SK-N-SH (cell line): Measurements from ENCODE around the gene POMC. TPM values are rescaled to one million over a fixed set of nuclear protein-coding genes. Genes with fewer than 3 reads are reported as not detected.

ENCODE experiments used
- CTCF ChIA-PET: fragments of 300-600, 350-600 bp; formaldehyde crosslinking; extraction: SDS; loops from one replicate; lab custom pipeline; 2021; lab: Yijun Ruan, JAX
- POLR2A ChIA-PET: fragments of 350-600 bp; sonication (Branson Sonifier 250); formaldehyde crosslinking; extraction: SDS; loops from one replicate; lab custom pipeline; 2020; ENCODE audit warnings: antibody characterized with exemption, inconsistent platforms; lab: Yijun Ruan, JAX
- DNase-seq: peaks from one replicate; pipeline ENCODE4 v3.0.0; 2012
- H2AFZ ChIP-seq: fragments of 200-600 bp; sonication (generic); 2 replicates; pipeline ENCODE4 v1.8.1; 2016; ENCODE audit warnings: antibody characterized with exemption, mild to moderate bottlenecking, low read depth
- H3F3A ChIP-seq: fragments of 200-600 bp; sonication (generic); replicated peaks from 2 replicates; pipeline ENCODE3; 2016; ENCODE audit warnings: antibody characterized with exemption, mild to moderate bottlenecking; ENCODE audit not compliant: insufficient read depth
- H3K27ac ChIP-seq, 2 experiments: fragments of 200-500 bp in 1 of 2; fragments of 200-600 bp in 1 of 2; sonication (Bioruptor generic) in 1 of 2; sonication (generic), shearing (Covaris generic) in 1 of 2; 2 replicates each; pipeline versions ENCODE4 v1.5.1 to v1.6.1; 2014 to 2016; ENCODE audit warnings: low read depth in 2 of 2, inconsistent platforms in 1 of 2, low read length in 1 of 2, mild to moderate bottlenecking in 1 of 2, mixed read lengths in 1 of 2
- H3K27me3 ChIP-seq: fragments of 200-600 bp; sonication (generic), shearing (Covaris generic); 2 replicates; pipeline ENCODE4 v1.6.1; 2016; ENCODE audit warnings: mixed run types; ENCODE audit not compliant: insufficient read depth
- H3K36me3 ChIP-seq, 2 experiments: fragments of 200-500 bp in 1 of 2; fragments of 200-600 bp in 1 of 2; sonication (Bioruptor generic) in 1 of 2; sonication (generic) in 1 of 2; replicated peaks in 1 of 2; 2 replicates each; pipeline versions ENCODE3 to v1.5.1; 2014 to 2016; ENCODE audit warnings: low read length in 1 of 2, mild to moderate bottlenecking in 1 of 2; ENCODE audit not compliant: insufficient read depth in 2 of 2, control insufficient read depth in 1 of 2
- H3K4me1 ChIP-seq, 2 experiments: fragments of 200-500 bp in 1 of 2; fragments of 200-600 bp in 1 of 2; sonication (Bioruptor generic) in 1 of 2; sonication (generic), shearing (Covaris generic) in 1 of 2; 2 replicates each; pipeline versions ENCODE4 v1.5.1 to v1.6.1; 2014 to 2016; ENCODE audit warnings: low read depth in 1 of 2, low read length in 1 of 2, mixed run types in 1 of 2; ENCODE audit not compliant: insufficient read depth in 2 of 2, control insufficient read depth in 1 of 2
- H3K4me2 ChIP-seq: fragments of 200-600 bp; sonication (generic), shearing (Covaris generic); 2 replicates; pipeline ENCODE4 v1.6.1; 2017; ENCODE audit warnings: mixed run types
- H3K4me3 ChIP-seq, 2 experiments: fragments of 200-500 bp in 1 of 2; fragments of 200-600 bp in 1 of 2; sonication (Bioruptor generic) in 1 of 2; sonication (generic), shearing (Covaris generic) in 1 of 2; 2 replicates each; pipeline versions ENCODE4 v1.5.1 to v1.8.1; 2014 to 2016; ENCODE audit warnings: low read depth in 2 of 2, inconsistent platforms in 1 of 2, low read length in 1 of 2, mild to moderate bottlenecking in 1 of 2, mixed read lengths in 1 of 2, moderate library complexity in 1 of 2
- H3K79me2 ChIP-seq: fragments of 200-600 bp; sonication (generic); 2 replicates; pipeline ENCODE4 v1.8.1; 2017; ENCODE audit warnings: mild to moderate bottlenecking; ENCODE audit not compliant: insufficient read depth
- H3K9ac ChIP-seq: fragments of 200-600 bp; sonication (generic); 2 replicates; pipeline ENCODE4 v1.6.1; 2017; ENCODE audit warnings: mixed run types
- H3K9me2 ChIP-seq: fragments of 200-600 bp; sonication (generic); 2 replicates; pipeline ENCODE4 v1.6.1; 2017; ENCODE audit warnings: mixed run types
- H3K9me3 ChIP-seq: fragments of 200-600 bp; sonication (generic); 2 replicates; pipeline ENCODE4 v1.6.1; 2017; ENCODE audit warnings: mixed run types, mild to moderate bottlenecking, moderate library complexity
- H4K20me1 ChIP-seq: fragments of 200-600 bp; sonication (generic); 2 replicates; pipeline ENCODE4 v1.6.1; 2017; ENCODE audit warnings: mild to moderate bottlenecking, mixed run types; ENCODE audit not compliant: insufficient read depth
- FOSL2 ChIP-seq: IDR thresholded peaks from 2 replicates; pipeline ENCODE4 v1.4.0; 2012; ENCODE audit warnings: low read depth, mild to moderate bottlenecking, moderate library complexity, borderline replicate concordance
- FOXJ3 ChIP-seq: sonication (generic); formaldehyde crosslinking; IDR thresholded peaks from 2 replicates; pipeline ENCODE4 v1.5.1; 2020; ENCODE audit warnings: mild to moderate bottlenecking, missing genetic modification reagents
- GABPA ChIP-seq: IDR thresholded peaks from 2 replicates; pipeline ENCODE4 v1.4.0; 2012; ENCODE audit warnings: low read depth, mild to moderate bottlenecking
- JUND ChIP-seq: IDR thresholded peaks from 2 replicates; pipeline ENCODE4 v1.4.0; 2012
- NFIC ChIP-seq: IDR thresholded peaks from 2 replicates; pipeline ENCODE4 v1.4.0; 2012; ENCODE audit warnings: borderline replicate concordance
- PBX3 ChIP-seq: IDR thresholded peaks from 2 replicates; pipeline ENCODE4; 2012
- RXRA ChIP-seq: IDR thresholded peaks from 2 replicates; pipeline ENCODE4 v1.4.0; 2012; ENCODE audit warnings: low read depth, mild to moderate bottlenecking, borderline replicate concordance
- SMC3 ChIP-seq: IDR thresholded peaks from 2 replicates; pipeline ENCODE4 v1.6.1; 2012; ENCODE audit warnings: low read depth, low read length, improper control_type of control experiment
- TAF1 ChIP-seq: IDR thresholded peaks from 2 replicates; pipeline ENCODE4 v1.6.1; 2012; ENCODE audit warnings: low read depth, mild to moderate bottlenecking, low read length, moderate library complexity, borderline replicate concordance
- USF1 ChIP-seq: IDR thresholded peaks from 2 replicates; pipeline ENCODE4 v1.4.0; 2012; ENCODE audit warnings: low read depth, borderline replicate concordance
- YY1 ChIP-seq: IDR thresholded peaks from 2 replicates; pipeline ENCODE4 v1.4.0; 2012; ENCODE audit warnings: low read depth, mild to moderate bottlenecking
- WGBS: methylation state at CpG from one replicate; pipeline ENCODE4 v1.1.6; 2017; ENCODE audit warnings: low lambda C conversion rate; 5-methylcytosine and 5-hydroxymethylcytosine counted together
- polyA plus RNA-seq, 3 experiments: library from polyadenylated mRNA; depleted of rRNA; stranded (reverse); fragments of >200 nt; gene quantifications; 2 replicates each; pipeline ENCODE4 v1.2.3, GENCODE V29; 2012
- TF ChIP-seq, protein P1 (sequence below): fragments of 200-600 bp; sonication (generic); IDR thresholded peaks from 2 replicates; pipeline ENCODE4 v1.6.1; 2017; ENCODE audit warnings: antibody characterized with exemption, mild to moderate bottlenecking, moderate library complexity

Gene POMC
- polyA plus RNA-seq, 1 of the 3 experiments (the other 2 are of a cell fraction), result not detected

GRCh38 chr2:25160376-25160775, 8.0 kb downstream of the POMC start (continued):
- no peak for TF ChIP-seq PBX3
- TF ChIP-seq FOSL2, result no peak
- TF ChIP-seq SMC3, result no peak
- no peak for TF ChIP-seq USF1
- no peak for TF ChIP-seq NFIC
- no peak for TF ChIP-seq TAF1
- no peak for TF ChIP-seq FOXJ3 (CRISPR knock-in tag)
- TF ChIP-seq YY1, result no peak
- TF ChIP-seq RXRA, result no peak
- no peak for TF ChIP-seq JUND

GRCh38 chr2:25159949-25160348, 8.4 kb downstream of the POMC start:
- no peak for TF ChIP-seq GABPA
- TF ChIP-seq, protein P1, sequence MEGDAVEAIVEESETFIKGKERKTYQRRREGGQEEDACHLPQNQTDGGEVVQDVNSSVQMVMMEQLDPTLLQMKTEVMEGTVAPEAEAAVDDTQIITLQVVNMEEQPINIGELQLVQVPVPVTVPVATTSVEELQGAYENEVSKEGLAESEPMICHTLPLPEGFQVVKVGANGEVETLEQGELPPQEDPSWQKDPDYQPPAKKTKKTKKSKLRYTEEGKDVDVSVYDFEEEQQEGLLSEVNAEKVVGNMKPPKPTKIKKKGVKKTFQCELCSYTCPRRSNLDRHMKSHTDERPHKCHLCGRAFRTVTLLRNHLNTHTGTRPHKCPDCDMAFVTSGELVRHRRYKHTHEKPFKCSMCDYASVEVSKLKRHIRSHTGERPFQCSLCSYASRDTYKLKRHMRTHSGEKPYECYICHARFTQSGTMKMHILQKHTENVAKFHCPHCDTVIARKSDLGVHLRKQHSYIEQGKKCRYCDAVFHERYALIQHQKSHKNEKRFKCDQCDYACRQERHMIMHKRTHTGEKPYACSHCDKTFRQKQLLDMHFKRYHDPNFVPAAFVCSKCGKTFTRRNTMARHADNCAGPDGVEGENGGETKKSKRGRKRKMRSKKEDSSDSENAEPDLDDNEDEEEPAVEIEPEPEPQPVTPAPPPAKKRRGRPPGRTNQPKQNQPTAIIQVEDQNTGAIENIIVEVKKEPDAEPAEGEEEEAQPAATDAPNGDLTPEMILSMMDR, result peak; percentile 14; the same call in 1 of the 2 replicates
- Histone ChIP-seq H3K27me3 (peaks cover 9% of the 10 kb centered on the region; the same call in 1 of the 2 replicates), H3K79me2 (no peaks in the 10 kb centered on the region), H3K9me3 (no peaks in the 10 kb centered on the region), H3F3A (no peaks in the 10 kb centered on the region), H3K9ac (no peak overlapping the region), H4K20me1 (no peaks in the 10 kb centered on the region), H3K4me1 (peaks cover 0 to 12% of the 10 kb centered on the region in 2 experiments; a peak in 1 of 4 replicates), H3K27ac (no peak overlapping the region), H3K4me2 (no peak overlapping the region), H3K4me3 (no peak overlapping the region), H3K36me3 (no peaks in the 10 kb centered on the region), H3K9me2 (no peaks in the 10 kb centered on the region), H2AFZ (no peak overlapping the region)
- CTCF ChIA-PET, result interaction anchor here (1.0 to 2.3 kb wide), 3 partner anchors 9 to 37 kb away, joined by 3 to 13 read pairs (median 3); partner anchors contain the start of gene POMC
- POLR2A ChIA-PET, result interaction anchor here (1.2 kb wide), 1 partner anchor 19 kb away, joined by 3 read pairs; no protein-coding TSS in a partner anchor
- WGBS, result 61% methylated on average over 8 of the region's 8 CpGs
- peak; percentile 91 for DNase-seq
